Heart left ventricle (tissue), 13 donors: ENCODE results near the gene PRICKLE2.

Source experiments
- CTCF ChIP-seq, 12 donors: fragments of 200-600 bp; sonication (generic) in 4 of 12; IDR thresholded peaks; one replicate each; pipeline versions ENCODE4 v1.5.0 to v1.8.0; 2018 to 2022; ENCODE audit warnings: antibody characterized with exemption in 12 of 12, mild to moderate bottlenecking in 5 of 12
- POLR2A ChIP-seq, 2 donors: fragments of 450-650 bp; IDR thresholded peaks; one replicate each; pipeline ENCODE4 v1.6.1; 2017; ENCODE audit warnings: antibody characterized with exemption in 2 of 2, mild to moderate bottlenecking in 2 of 2, moderate library complexity in 2 of 2
- donor health status: ischemic (EF 13 %, LVEDD 7.1; RV severe dilation, severe dysfunction).
- donor health status: DM: no; HTN: yes; CAD: no.
- donor health status: DM: no; HTN: no; CAD: no.
- donor health status: ischemic (EF 25% LVEDD 6.9; RV normal size, moderate dysfunction).
- donor health status: ischemic (EF 25% LVEDD 5.7; RV mildly dilated, moderate dysfunction).
- donor health status: ischemic (EF 35%, LVEDD 5.7; RV mildly dilated, moderate dysfunction).
- donor health status: nonischemic (EF 11% LVEDD 7.7; RV severe dilation, severe dysfunction).
- donor health status: DM: yes; HTN: yes; CAD: no.
- donor health status: PGD.
- donor health status: ischemic (EF 29% LVEDD 5.4; RV normal size, mild dysfunction).
- donor health status: nonischemic (EF 23%, LVEDD 6.1; RV moderate dilation, normal function).

GRCh38 chr3:64215559-64215958 is 9.7 kb downstream of the PRICKLE2 start:
- TF ChIP-seq POLR2A (IDR thresholded peaks at IDR 0.05) = no peak
- no peak for TF ChIP-seq CTCF (IDR thresholded peaks at IDR 0.05)
